Measurements from ENCODE around the gene DOP1A.

- TF ChIP-seq, protein P1, sequence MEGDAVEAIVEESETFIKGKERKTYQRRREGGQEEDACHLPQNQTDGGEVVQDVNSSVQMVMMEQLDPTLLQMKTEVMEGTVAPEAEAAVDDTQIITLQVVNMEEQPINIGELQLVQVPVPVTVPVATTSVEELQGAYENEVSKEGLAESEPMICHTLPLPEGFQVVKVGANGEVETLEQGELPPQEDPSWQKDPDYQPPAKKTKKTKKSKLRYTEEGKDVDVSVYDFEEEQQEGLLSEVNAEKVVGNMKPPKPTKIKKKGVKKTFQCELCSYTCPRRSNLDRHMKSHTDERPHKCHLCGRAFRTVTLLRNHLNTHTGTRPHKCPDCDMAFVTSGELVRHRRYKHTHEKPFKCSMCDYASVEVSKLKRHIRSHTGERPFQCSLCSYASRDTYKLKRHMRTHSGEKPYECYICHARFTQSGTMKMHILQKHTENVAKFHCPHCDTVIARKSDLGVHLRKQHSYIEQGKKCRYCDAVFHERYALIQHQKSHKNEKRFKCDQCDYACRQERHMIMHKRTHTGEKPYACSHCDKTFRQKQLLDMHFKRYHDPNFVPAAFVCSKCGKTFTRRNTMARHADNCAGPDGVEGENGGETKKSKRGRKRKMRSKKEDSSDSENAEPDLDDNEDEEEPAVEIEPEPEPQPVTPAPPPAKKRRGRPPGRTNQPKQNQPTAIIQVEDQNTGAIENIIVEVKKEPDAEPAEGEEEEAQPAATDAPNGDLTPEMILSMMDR (IDR thresholded peaks at IDR 0.05) = no peak
- TF ChIP-seq EZH2 (IDR thresholded peaks at IDR 0.05; ENCODE audit: borderline replicate concordance, insufficient read depth, low read depth, low read length, poor library complexity, severe bottlenecking) = no peak
Measured at GRCh38 chr6:83125425-83125824, 58.0 kb downstream of the DOP1A start.

All from B cell (primary cell).